ENCODE data around the gene KIAA0513. TPM values are rescaled to one million over a fixed set of nuclear protein-coding genes. Genes with fewer than 3 reads are reported as not detected.

KIAA0513 gene
- polyA plus RNA-seq, 1 experiment, result 10.0 TPM

GRCh38 chr16:85094176-85094805 lies 66.7 kb downstream of the KIAA0513 start:
- ChIA-PET CTCF (no interaction called here), POLR2A (no interaction called here)
- no peak for TF ChIP-seq CTCF (IDR thresholded peaks at IDR 0.05; ENCODE audit: low read depth, low read length)

GRCh38 chr16:85094812-85095211 lies 67.2 kb downstream of the KIAA0513 start:
- no peak overlapping the region for H3K27ac ChIP-seq (ENCODE audit: low read depth, low read length)
- TF ChIP-seq CTCF (IDR thresholded peaks at IDR 0.05; ENCODE audit: low read depth, low read length), result no peak
- no peaks in the 10 kb centered on the region; the same call in 1 of the 2 replicates for H3K9me3 ChIP-seq (ENCODE audit: control insufficient read depth, insufficient read depth, low read length)
- CTCF ChIA-PET, result no interaction called here
- no peak for DNase-seq (ENCODE audit: low read depth, low spot score)
- H3K27me3 ChIP-seq (ENCODE audit: control insufficient read depth, insufficient read depth, low read length), result peaks cover 23% of the 10 kb centered on the region
- POLR2A ChIA-PET, result no interaction called here
- H3K4me3 ChIP-seq (ENCODE audit: low read depth, low read length), result no peak overlapping the region

More at GRCh38 chr16:85094176-85094805, 66.7 kb downstream of the KIAA0513 start:
- H3K27ac ChIP-seq (ENCODE audit: low read depth, low read length), result no peak overlapping the region
- H3K9me3 ChIP-seq (ENCODE audit: control insufficient read depth, insufficient read depth, low read length), result no peaks in the 10 kb centered on the region; the same call in 1 of the 2 replicates
- no peak overlapping the region for H3K4me3 ChIP-seq (ENCODE audit: low read depth, low read length)
- DNase-seq (ENCODE audit: low read depth, low spot score), result no peak
- peaks cover 23% of the 10 kb centered on the region for H3K27me3 ChIP-seq (ENCODE audit: control insufficient read depth, insufficient read depth, low read length)

- CTCF ChIA-PET, result no interaction called here
- H3K4me3 ChIP-seq (ENCODE audit: low read depth, low read length), result no peak overlapping the region
- DNase-seq (ENCODE audit: low read depth, low spot score), result no peak
Measured at GRCh38 chr16:85096921-85097320, 69.3 kb downstream of the KIAA0513 start.

GRCh38 chr16:85098565-85098964 lies 71.0 kb downstream of the KIAA0513 start:
- CTCF ChIA-PET, result interaction anchor here (0.8 kb wide), 1 partner anchor 16 kb away, joined by 3 read pairs; no protein-coding TSS in a partner anchor
- Histone ChIP-seq H3K27me3 (ENCODE audit: control insufficient read depth, insufficient read depth, low read length) (peaks cover 23% of the 10 kb centered on the region), H3K4me3 (ENCODE audit: low read depth, low read length) (no peak overlapping the region), H3K27ac (ENCODE audit: low read depth, low read length) (no peak overlapping the region), H3K9me3 (ENCODE audit: control insufficient read depth, insufficient read depth, low read length) (no peaks in the 10 kb centered on the region; the same call in 1 of the 2 replicates)
- no peak for TF ChIP-seq CTCF (IDR thresholded peaks at IDR 0.05; ENCODE audit: low read depth, low read length)
- DNase-seq (ENCODE audit: low read depth, low spot score), result no peak
- POLR2A ChIA-PET, result no interaction called here

More at GRCh38 chr16:85096921-85097320, 69.3 kb downstream of the KIAA0513 start:
- Histone ChIP-seq H3K27me3 (ENCODE audit: control insufficient read depth, insufficient read depth, low read length) (peaks cover 23% of the 10 kb centered on the region), H3K9me3 (ENCODE audit: control insufficient read depth, insufficient read depth, low read length) (no peaks in the 10 kb centered on the region; the same call in 1 of the 2 replicates), H3K27ac (ENCODE audit: low read depth, low read length) (no peak overlapping the region)
- POLR2A ChIA-PET, result no interaction called here
- no peak for TF ChIP-seq CTCF (IDR thresholded peaks at IDR 0.05; ENCODE audit: low read depth, low read length)

GRCh38 chr16:85100265-85100664 lies 72.7 kb downstream of the KIAA0513 start:
- DNase-seq (ENCODE audit: low read depth, low spot score), result no peak
- H3K27me3 ChIP-seq (ENCODE audit: control insufficient read depth, insufficient read depth, low read length), result peaks cover 17% of the 10 kb centered on the region
- ChIA-PET POLR2A (no interaction called here), CTCF (interaction anchor here (1.9 kb wide), 1 partner anchor 15 kb away, joined by 5 read pairs; no protein-coding TSS in a partner anchor)
- no peak for TF ChIP-seq CTCF (IDR thresholded peaks at IDR 0.05; ENCODE audit: low read depth, low read length)
- H3K4me3 ChIP-seq (ENCODE audit: low read depth, low read length), result no peak overlapping the region
- H3K9me3 ChIP-seq (ENCODE audit: control insufficient read depth, insufficient read depth, low read length), result no peaks in the 10 kb centered on the region; the same call in 1 of the 2 replicates
- no peak overlapping the region for H3K27ac ChIP-seq (ENCODE audit: low read depth, low read length)
